Pancreas (tissue), 10 donors: ENCODE measurements around the gene ADGRB2. TPM values are rescaled to one million over a fixed set of nuclear protein-coding genes. Genes with fewer than 3 reads are reported as not detected.
A peak's percentile ranks its signal among the peaks of the same experiment; 100 is the strongest.

ENCODE experiments used
- ATAC-seq, 4 donors: fragments of 200-7000 bp; cut with Tn5 transposase; one replicate each; pipeline versions ENCODE4 v1.8.0 to v1.9.1; 2020; ENCODE audit warnings: mild to moderate bottlenecking in 4 of 4, moderate library complexity in 4 of 4
- DNase-seq, 6 donors: peaks; one replicate each; pipeline ENCODE4 v3.0.0-alpha.2; 2020
- FAIRE-seq: peaks from 2 replicates; lab custom pipeline; 2012; peaks lifted over from hg19 to GRCh38; lab: Jason Lieb, UNC
- H3K27ac ChIP-seq, 4 donors: fragments of 200-600 bp; sonication (generic); 1 replicate in 3 of 4; 2 replicates in 1 of 4; pipeline versions ENCODE4 v1.5.0 to v1.8.0; 2020
- H3K27me3 ChIP-seq, 4 donors: fragments of 200-600 bp; one replicate each; pipeline ENCODE4 v1.8.0; 2021
- H3K36me3 ChIP-seq, 3 donors: fragments of 200-600 bp; sonication (generic) in 1 of 3; one replicate each; pipeline versions ENCODE4 v1.5.0 to v1.8.0; 2020 to 2021
- H3K4me1 ChIP-seq, 3 donors: fragments of 200-600 bp; one replicate each; pipeline ENCODE4 v1.8.0; 2021
- H3K4me3 ChIP-seq, 4 donors: fragments of 200-600 bp; sonication (generic) in 2 of 4; one replicate each; pipeline versions ENCODE4 v1.5.0 to v1.8.0; 2020 to 2021
- H3K9me3 ChIP-seq, 4 donors: fragments of 200-600 bp; one replicate each; pipeline ENCODE4 v1.8.0; 2021
- CTCF ChIP-seq, 4 donors: fragments of 200-600 bp; sonication (generic) in 3 of 4; IDR thresholded peaks; one replicate each; pipeline versions ENCODE4 v1.5.0 to v1.8.0; 2021; ENCODE audit warnings: antibody characterized with exemption in 4 of 4
- WGBS, 2 donors: extraction: QIAGEN DNeasy Blood & Tissue Kit; methylation state at CpG; one replicate each; pipeline ENCODE4 v1.1.7; 2013; 5-methylcytosine and 5-hydroxymethylcytosine counted together
- intact Hi-C, 3 donors: fragments of 100-400 bp; cut with DNase I; formaldehyde crosslinking; loops; one replicate each; pipeline versions ENCODE4 v1.11.1 to v1.14.2; 2022
- polyA plus RNA-seq, 2 donors: library from polyadenylated mRNA; stranded (reverse); fragments of 200-250 nt; gene quantifications; one replicate each; pipeline ENCODE4 v1.2.3, GENCODE V29; 2013
- total RNA-seq, 6 donors: library from RNA; stranded (reverse); fragmentation: NEBNext Ultra II Directional in 4 of 6; extraction: Animal tissue kit (Norgen Biotek cat#: 25700) in 4 of 6; gene quantifications; one replicate each; pipeline versions ENCODE4 v1.2.1 to v1.2.4, GENCODE V29; 2021 to 2023
- donor health status: healthy with polysubstance abuse.
- donor health status: DM: no; HTN: no; CAD: no; lungs with moderate emphysema.
- donor health status: DM: no; HTN: no; CAD: no.
- donor health status: control.
- donor health status: control.
- donor health status: Bipolar disorder and iron deficiency.
- donor health status: DM: yes; HTN: yes; CAD: no.
- donor health status: DM: no; HTN: no; CAD: no.
- donor health status: DM: no; HTN: no; CAD: no.
- donor health status: DM: yes; HTN: yes; CAD: no.

The ADGRB2 gene, protein sequence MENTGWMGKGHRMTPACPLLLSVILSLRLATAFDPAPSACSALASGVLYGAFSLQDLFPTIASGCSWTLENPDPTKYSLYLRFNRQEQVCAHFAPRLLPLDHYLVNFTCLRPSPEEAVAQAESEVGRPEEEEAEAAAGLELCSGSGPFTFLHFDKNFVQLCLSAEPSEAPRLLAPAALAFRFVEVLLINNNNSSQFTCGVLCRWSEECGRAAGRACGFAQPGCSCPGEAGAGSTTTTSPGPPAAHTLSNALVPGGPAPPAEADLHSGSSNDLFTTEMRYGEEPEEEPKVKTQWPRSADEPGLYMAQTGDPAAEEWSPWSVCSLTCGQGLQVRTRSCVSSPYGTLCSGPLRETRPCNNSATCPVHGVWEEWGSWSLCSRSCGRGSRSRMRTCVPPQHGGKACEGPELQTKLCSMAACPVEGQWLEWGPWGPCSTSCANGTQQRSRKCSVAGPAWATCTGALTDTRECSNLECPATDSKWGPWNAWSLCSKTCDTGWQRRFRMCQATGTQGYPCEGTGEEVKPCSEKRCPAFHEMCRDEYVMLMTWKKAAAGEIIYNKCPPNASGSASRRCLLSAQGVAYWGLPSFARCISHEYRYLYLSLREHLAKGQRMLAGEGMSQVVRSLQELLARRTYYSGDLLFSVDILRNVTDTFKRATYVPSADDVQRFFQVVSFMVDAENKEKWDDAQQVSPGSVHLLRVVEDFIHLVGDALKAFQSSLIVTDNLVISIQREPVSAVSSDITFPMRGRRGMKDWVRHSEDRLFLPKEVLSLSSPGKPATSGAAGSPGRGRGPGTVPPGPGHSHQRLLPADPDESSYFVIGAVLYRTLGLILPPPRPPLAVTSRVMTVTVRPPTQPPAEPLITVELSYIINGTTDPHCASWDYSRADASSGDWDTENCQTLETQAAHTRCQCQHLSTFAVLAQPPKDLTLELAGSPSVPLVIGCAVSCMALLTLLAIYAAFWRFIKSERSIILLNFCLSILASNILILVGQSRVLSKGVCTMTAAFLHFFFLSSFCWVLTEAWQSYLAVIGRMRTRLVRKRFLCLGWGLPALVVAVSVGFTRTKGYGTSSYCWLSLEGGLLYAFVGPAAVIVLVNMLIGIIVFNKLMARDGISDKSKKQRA (N-terminal part only)
- 1 to 10 TPM in 1 of 6 donors, under 1 TPM in 5; 0.12 to 1.3 (median 0.43) TPM for total RNA-seq
- under 1 TPM; 0.23 to 0.49 TPM for polyA plus RNA-seq

DNA sequence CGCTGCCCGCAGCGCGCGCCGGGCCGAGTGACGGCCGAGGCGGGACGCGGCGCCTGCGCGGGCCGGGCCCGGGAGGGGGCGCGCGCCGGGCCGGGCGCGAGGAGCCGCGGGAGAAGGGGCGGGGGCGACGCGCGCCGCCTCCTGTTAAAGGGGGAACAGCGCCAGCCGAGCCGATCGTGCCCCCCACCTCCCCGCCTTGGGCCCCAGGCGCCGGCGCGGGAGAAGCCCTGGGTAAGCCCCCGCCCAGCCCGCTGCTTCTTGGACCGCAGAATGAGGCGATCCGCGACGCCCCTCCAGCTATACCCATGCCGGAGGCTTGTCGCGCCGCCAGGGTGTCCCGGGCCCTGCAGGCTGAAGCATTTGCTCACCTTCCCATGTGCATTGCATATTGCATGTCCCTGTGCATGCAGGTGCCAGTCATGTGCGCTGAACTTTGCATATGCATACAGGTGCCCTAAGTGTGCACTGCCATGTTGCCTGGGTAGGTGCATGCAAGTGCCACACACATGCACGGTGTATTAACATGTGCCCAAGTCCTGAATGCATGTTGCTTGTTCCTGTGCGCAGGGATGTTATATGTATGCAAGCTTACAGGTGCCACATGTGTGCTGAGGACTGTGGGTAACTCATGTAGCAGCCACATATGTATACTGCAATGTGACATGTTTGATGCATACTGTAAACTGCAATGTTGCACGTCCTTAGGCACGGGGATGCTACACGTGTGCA lies at the start of gene ADGRB2:
Gene ADGRB2 (minus strand): TSS at position 29 of the 729 bp plus-strand sequence. CDS start 7,119 bp downstream, outside the sequence.
- intact Hi-C loops = no loop called here
- H3K4me1 ChIP-seq = peaks cover 0 to 6% (median 0%) of the 10 kb centered on the region in 3 donors
- peak in 2 of 4 donors; percentile 37 to 42 for ATAC-seq
- FAIRE-seq = no peak
- DNase-seq = peak in 1 of 6 donors; percentile 73
- no peak within 1 kb of the TSS for H3K27ac ChIP-seq
- WGBS, 2 donors = 4 to 9% methylated on average over 28 to 59 of the region's 59 CpGs
- no peak for TF ChIP-seq CTCF (IDR thresholded peaks at IDR 0.05)
- no peaks in the 10 kb centered on the region for H3K9me3 ChIP-seq
- peaks cover 0 to 8% (median 0%) of the 10 kb centered on the region in 4 donors for H3K27me3 ChIP-seq
- no peaks in the 10 kb centered on the region for H3K36me3 ChIP-seq
- H3K4me3 ChIP-seq = peak within 1 kb of the TSS in 3 of 4 donors; percentile 18 to 49 (median 44)

GRCh38 chr1:31812158-31812829 lies 48.2 kb upstream of the ADGRB2 start:
- intact Hi-C loops = no loop called here
- Histone ChIP-seq H3K4me1 (no peaks in the 10 kb centered on the region), H3K9me3 (no peaks in the 10 kb centered on the region), H3K27ac (no peak overlapping the region), H3K36me3 (no peaks in the 10 kb centered on the region), H3K4me3 (no peak overlapping the region), H3K27me3 (no peaks in the 10 kb centered on the region)
- ATAC-seq (no peak), DNase-seq (no peak), FAIRE-seq (no peak)
- WGBS, 2 donors = 74 to 77% methylated on average over 9 of the region's 9 CpGs
- TF ChIP-seq CTCF (IDR thresholded peaks at IDR 0.05) = no peak

DNA sequence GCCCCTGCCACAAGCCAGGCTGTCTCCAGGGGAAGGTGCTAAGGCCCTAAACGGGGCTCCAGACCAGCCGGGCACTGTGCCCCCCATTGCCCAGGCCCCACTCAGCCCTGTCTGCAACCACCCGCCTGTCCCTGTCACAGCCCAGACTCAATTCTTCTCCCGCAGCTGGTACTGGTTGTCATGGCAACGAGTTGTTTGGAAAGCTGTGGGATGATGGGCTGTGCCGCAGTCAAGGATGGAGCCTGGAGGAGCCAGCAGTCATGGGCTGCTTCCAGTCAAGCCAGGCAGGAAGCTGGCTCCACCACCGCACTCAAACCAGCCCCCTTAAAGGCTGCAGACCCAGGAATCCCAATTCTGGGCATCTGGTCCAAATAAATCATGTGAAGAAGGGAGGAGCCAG lies 47.5 kb upstream of the ADGRB2 start:
- Histone ChIP-seq H3K4me1 (no peaks in the 10 kb centered on the region), H3K4me3 (no peak overlapping the region), H3K36me3 (no peaks in the 10 kb centered on the region), H3K9me3 (no peaks in the 10 kb centered on the region), H3K27me3 (no peaks in the 10 kb centered on the region), H3K27ac (no peak overlapping the region)
- WGBS, 2 donors = 53 to 54% methylated on average over 7 of the region's 7 CpGs
- intact Hi-C loops = no loop called here
- DNase-seq (no peak), ATAC-seq (no peak), FAIRE-seq (no peak)
- no peak for TF ChIP-seq CTCF (IDR thresholded peaks at IDR 0.05)

DNA sequence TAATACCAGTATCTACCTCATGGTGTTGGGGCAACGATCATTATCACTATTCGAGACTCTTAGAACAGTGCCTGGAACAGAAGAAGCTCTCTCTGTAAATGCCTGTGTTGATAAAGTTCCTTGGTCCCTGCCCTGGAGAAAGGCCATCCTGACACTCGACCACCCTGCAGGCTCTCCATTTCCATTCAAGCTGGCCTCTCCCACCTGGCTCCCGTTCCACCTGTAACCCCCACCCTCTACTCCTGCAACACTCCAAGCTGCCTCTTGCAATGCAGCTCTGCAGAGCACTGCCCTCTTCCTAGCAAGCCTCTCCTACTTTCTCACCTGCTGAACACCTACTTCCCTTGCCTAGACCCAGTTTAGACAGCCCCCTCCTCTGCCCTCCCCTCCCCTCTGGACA lies 45.6 kb upstream of the ADGRB2 start:
- peak in 1 of 6 donors; percentile 13 for DNase-seq
- TF ChIP-seq CTCF (IDR thresholded peaks at IDR 0.05) = no peak
- WGBS, 2 donors = 57 to 60% methylated on average over 4 of the region's 4 CpGs
- no peak for FAIRE-seq
- H3K27me3 ChIP-seq = no peaks in the 10 kb centered on the region
- H3K36me3 ChIP-seq = no peaks in the 10 kb centered on the region
- intact Hi-C loops = no loop called here
- H3K9me3 ChIP-seq = no peaks in the 10 kb centered on the region
- no peaks in the 10 kb centered on the region for H3K4me1 ChIP-seq
- ATAC-seq = no peak
- H3K27ac ChIP-seq = no peak overlapping the region
- no peak overlapping the region for H3K4me3 ChIP-seq
